Fibroblast of upper back skin (primary cell): ENCODE data around the gene KAZALD1.

Source experiments
- DNase-seq: peaks from one replicate; pipeline ENCODE4 v3.0.0-alpha.2; 2013

The KAZALD1 gene

DNA sequence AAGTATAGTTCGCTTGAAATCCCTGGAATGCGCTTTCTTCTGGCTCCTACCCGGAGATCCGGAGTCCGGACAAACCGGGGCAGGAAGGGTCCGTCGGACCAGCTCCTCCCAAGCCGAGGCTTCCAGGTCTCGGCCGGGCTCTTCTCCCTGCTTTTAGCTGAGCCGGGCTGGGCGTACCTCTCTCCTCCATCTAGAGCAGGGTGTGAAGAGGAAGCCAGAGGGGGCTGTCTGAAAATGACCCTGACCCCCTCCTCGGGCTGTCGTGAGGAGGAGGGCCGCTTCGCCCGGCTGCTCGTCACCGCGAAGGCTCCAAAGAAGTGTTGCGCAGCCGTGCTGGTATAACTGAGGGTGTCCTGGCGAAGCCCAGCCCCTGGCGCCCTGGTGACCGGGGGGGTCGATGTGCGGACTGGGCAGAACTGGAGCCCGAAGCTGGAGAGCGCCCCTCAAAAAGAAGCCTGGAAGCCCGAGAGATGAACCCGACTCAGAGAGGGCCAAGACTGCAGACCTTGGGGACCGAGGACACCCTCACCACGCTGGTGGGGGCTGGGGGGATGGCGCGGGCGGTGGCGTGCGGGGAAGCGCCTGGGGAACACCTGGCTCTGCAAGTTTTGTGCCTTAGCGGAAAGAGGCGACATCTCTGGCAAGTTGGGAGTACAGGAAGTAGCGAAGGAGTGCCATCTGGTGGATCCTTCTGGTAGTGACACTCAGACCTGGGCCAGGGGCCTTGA, 5.7 kb downstream of the KAZALD1 start:
- DNase-seq = peak; percentile 75

DNA sequence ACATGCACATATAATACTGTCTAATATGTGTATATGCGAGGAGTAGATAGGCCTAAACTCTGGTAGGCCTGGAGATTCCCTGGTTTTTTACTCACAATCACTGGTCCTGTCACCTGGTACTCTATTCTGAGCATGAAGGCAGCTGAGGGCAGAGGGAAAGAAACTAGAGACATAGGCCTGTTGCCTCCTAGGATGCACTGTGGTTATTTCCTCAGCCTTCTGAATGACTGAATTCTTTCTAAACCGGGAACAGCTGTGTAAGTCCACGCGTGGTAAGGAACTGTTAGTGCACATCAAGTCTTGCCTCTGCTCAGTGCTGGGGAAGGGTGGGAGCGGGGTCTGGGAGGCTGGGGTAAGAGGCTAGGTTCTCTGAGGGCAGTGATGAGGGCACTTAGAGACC, 7.7 kb downstream of the KAZALD1 start:
- DNase-seq = no peak

DNA sequence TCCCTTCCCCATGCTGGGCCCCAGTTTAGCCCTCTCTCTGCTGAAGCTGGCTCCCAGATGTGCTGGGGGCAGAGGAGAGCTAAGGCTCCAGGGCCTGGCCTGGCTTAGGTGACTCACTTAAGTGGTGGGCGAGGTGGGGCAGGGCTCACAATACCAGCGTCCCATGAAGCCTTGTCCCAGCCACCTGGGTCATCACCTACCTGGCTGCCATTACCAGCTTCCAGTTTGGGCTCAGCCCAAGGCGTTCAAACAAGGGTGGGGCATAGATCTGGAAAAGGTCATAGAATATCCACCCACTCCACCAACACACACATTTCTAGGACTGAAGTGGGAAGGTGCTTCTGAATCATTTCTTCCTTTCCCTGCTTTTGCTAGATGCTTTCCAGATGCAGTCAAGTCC, 8.3 kb downstream of the KAZALD1 start:
- DNase-seq = no peak

DNA sequence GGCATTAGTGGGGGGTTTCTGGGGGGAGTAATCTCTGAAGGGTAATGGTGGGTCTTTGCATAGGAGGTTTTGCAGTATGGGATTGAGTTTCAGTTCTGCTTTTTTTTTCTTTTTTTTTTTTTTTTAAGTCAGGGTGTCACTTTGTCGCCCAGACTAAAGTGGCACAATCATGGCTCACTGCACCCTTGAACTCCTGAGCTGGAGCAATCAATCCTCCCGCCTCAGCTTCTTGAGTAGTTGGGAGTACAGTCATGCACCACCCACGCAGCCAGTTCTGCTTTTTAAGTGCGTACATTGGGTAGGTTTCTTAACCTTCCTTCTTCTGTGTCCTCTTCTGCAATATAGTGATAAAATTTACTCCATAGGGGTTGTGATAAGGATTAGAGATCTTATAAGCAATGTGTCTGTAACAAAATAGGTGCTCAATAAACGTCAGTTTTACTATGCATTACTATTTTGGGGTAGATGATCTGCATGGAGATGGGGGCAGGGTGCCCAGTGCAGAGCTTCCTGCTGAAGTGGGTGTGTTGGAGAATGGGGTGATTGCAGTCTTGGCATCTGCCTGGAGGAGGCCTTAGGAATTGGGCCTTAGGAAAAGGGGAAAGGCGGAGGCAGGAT, 9.6 kb downstream of the KAZALD1 start:
- DNase-seq = no peak

DNA sequence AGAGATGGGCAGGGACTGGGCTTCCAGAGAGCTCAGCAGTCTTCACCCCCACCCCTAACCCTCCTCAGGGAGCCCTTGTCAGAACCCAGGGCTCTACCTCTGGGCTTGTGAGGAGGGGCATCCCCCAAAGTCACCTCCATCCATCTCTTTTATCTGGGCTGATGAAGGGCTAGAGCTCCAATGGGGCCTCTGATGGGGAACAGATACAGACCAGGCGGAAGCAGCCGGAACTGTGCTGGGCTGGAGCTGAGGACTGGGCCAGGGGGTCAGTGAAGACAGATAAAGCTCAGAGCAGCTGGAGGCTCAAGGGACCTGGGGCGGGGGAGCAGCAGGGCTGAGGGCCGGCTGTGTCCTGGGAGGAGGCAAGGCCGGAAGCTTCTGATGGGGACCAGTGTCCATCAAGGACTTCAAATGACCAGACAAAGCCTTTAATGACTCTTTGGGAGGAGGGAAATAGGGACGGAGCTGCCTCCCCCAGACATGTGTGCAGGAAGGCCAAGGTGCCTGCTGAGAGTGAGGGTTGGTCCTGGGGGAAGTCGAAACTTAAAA, 10.2 kb downstream of the KAZALD1 start:
- DNase-seq = no peak

DNA sequence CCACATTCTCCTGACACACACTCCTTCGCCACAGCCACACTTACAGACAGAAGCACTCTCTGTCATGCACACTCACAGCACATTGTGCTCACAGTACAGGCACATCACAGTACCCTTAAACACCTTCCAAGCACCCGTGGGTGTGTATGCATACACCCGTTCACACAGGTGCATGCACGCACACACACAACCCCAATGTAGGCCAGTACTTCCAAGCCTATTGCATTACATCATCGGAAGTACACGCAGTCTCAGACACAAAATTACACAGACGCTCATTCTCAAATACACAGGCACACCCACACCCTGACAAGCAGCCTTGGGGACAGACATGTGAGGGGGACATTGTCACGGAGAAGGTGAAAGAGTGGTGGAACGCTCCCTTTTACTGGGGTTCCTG, 11.1 kb downstream of the KAZALD1 start:
- DNase-seq = no peak

DNA sequence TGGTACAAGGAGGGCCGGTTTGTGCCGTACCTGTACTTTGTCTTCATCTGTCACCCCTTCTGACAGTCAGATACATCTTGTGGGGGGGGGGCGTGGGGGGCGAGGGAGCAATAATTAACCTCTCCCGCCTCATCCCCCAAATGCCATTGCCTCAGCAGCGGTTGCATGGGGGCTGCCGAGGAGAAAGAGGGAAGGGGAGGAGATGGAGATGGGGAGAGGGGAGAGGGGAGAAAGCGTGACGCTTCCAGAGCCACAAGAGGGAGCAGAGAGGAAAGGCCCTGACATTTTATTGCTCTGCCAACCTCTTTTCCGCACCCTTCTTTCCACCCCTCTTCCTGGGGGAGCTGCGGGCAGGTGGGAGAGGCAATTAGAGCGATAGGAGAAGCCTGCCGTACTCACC, 11.8 kb downstream of the KAZALD1 start:
- DNase-seq = no peak

DNA sequence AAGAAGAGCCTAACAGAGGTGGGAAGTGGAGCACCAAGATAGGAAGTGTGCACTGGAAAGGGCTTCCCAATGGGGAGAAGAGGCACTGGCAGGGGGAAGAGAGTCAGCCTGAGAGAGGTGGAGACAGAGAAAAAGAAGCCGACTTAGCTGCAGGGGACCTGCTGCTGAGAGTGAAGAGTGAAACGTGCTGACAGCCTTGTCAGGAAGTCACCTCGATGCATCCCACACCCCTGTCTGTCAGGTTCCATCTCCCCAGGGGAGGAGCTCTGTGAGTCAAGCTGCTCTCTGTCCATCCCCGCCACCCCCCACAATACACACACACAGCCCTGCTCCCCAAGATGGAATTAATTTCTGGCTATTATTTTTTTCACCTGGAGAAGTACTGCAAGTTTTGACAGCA, 14.0 kb downstream of the KAZALD1 start:
- no peak for DNase-seq

DNA sequence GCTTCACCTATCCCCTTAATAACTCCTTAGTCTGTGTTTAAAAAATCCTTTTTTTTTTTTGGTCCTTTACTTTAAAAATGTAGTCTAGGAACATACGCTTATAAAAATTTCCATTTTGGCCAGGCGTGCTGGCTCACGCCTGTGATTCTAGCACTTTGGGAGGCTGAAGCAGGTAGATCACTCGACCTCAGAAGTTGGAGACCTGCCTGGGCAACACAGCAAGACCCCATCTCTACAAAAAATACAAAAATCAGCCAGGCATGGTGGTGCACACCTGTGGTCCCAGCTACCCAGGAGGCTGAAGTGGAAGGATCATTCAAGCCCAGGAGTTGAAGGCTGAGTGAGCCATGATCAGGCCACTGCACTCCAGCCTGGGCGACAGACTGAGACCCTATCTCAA, 14.8 kb downstream of the KAZALD1 start:
- DNase-seq = no peak

DNA sequence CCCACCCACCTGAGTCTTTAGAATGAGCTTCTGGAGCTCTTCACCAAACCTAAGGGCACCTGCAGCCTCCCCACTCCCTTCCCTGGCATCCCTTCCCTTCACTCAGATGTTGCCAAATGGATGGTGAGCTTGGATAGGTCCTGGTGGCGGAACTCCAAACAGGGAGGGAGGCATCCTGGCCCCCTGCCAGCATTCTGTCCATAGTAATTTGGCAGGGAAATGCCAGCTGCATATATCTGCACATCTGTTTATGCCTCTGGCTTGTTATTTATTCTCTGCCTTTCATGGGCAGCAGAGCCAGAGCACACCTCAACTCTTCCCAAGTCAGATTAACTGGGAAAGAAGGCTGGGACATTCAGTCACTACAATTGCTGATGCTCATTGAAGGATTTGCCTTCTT, 18.1 kb downstream of the KAZALD1 start:
- no peak for DNase-seq

DNA sequence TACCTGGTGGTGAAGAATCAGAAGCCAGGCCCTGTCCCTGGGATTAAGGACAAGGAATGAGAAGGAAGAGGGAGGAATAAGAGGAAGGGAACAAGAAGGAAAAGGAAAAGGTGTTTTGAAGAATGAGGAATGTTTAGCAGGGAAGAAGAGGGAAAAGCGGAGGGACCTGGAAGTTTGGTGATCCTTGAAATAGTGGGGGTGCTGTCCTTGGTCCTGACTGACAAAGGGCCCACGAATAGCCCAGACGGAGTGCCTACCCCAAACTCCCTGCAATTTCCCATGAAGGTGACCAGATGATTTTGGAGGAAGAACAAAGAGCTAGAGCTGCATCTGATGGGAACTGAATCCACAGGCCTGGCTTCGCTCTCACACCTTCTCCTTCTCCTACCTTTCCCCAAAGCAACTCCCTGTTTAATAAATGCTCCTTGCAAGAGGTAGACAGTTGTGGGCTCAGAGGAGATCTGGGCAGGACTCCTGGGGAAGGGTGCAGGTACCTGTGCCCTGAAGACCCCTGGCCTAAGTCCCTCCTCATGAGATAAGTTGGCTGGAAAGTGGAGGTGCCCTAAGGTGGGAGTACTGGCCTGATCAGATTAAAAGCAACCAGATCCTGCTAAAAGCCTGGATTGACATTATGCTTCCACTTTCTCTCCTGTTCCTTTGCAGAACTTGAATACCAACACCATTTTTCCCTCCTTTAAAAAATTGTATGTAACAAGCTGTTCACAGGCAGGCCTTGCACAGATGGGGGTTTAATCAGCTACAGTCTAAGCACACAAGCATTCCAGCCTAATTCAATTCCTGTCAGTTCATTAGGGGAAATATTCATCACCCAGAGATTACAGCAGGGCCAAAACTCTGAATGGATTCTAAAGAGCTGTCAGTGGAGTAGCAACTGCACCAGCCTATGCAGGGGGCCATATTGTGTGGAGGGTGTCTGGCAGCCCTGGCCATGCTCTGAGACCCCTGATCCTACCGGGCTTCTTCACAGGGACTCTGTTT, 19.4 kb downstream of the KAZALD1 start:
- DNase-seq = no peak

DNA sequence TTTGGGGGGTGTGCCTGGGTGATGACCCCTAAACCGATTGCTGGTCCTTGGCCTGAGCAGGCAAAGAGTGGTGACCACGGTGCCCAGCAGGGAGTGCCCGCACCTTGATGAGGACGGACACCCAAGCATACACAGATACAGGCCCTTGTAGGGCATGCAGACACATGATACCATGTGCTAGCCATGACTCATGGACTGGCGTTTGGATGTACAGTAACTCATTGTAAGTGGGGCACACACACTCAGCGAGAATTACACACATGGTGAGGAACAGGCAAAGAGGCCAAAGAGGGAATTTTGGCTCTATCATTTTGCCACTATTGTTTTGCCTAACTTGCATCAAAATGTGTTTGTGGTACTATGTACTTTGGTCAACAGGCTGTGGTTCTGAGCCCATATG, 24.1 kb downstream of the KAZALD1 start:
- no peak for DNase-seq

DNA sequence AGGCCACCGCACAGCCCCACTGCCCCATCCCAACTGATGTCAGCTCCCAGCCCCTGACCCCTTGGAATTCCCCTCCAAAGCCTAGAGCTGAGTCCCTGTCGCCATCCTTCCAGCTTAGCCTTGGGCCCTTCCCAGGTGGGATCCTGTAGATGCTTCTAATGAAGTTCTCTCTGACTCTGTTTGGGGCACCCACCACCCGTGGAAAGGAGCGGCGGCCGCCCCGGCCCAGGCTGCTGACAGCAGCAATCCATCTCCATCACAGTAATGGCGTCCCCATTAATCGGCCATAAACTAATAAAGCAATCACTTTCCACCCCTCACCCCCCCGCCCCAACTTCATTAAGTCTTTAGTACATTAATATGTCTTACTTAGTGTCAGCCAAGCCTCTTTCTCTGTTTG, 25.6 kb downstream of the KAZALD1 start:
- no peak for DNase-seq

DNA sequence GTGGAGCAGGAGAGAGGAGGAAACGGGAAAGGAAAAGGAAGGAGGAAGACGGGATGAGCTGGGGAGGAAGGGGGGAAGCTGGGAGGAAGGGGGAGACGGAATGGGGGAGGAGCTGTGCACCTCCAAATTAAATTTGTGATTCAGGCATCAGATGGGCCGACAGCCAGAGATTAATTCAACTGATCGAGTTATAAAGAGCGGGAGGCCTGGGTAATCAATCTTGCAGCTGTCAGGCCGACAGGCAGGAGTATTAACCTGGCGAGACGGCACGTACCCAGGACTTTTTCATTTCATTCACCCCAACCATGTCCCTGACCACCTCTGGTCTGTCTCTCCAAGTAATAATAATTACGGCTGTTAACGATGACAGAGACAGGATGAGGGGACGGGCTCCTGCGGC, 26.2 kb downstream of the KAZALD1 start:
- DNase-seq = no peak

DNA sequence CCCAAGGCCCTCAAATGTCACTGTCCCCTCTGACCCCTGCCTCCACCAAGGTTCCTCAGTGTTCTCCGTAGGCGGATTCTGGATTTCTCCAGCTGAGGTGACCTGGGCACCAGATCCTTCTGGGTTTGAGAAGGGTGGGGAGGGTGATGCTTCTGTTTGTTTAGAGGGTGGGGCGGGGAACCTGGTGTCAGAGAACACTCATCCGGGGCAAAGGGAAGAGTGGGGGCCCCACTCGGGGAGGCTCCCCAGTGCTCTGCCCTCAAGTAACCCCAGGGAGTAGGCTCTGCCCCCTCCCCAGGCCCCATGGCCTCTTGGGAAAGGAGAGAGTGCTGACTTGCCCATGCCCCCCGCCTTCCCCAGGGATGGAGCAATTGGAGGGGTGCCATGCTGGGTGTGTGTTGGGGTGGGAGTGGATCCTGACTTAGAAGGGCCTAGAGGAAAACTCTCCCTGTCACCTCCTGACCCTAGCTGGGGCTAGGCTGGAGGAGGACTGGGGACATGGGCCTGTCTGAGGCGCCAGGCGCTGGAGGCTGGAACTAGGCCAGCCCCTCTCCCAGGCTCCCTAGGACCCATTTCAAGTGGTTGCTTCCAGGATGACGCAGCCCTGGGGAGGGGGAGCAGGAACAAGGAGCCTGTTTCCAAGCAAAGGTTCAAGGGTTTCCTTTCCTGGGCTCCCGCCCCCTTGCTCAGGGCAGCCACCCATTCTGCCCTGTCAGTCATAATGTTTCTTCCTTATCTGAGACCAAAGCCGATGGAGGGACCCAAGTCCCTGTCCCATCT, 27.9 kb downstream of the KAZALD1 start:
- DNase-seq = no peak

DNA sequence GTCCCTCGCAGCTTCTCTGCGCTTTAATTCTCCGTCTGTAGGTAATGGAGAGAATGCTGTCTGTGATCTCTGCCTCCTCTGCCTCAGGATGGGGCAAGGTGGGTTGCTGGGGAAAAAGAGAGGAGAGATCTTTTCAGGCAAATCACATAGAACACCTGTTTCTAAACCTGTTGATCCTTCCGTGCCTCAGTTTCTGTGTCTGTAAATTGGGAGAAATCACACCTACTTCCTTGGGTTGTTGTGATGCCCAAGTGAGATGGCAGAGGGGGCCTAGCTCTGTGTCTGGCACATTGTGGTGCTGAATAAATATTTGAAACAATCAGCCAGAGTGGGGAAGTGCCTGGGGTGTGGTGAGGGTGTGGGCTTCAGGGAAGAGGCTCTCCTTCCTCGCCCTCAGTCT, 28.8 kb downstream of the KAZALD1 start:
- DNase-seq = no peak

DNA sequence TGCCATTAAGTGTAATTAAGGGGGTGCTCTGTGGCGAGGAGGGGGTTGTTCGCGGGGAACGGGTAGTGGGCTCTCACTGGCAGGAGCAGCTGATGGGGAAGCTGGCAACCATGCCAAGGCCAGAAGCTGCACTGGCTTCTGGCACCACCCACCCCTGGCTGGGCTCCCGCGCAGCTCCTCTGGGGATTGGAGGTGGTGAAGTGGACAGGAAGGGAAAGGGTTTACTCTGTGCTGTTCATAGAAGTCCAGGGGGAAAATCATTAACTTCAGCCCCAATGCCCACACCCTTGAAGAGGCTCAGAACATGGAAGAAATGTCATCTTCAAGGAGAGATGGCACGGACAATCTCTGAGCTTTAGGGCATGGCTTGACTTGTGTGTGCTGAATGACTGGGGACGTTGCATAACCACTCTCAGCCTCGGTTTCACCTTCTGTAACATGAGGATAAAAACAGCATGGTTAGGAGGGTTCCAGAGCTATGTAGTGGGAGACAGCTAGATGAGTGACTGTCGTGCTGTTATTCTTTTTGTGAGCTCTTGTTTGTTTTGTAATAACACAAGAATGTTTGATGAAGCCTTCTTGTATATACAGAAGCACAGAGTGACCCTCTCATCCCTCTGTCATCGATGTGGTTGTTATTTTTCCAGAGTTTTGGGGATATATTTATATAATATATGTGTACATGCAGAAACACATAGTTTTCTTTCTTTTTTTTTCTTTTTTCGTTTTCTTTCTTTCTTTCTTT, 29.9 kb downstream of the KAZALD1 start:
- no peak for DNase-seq

DNA sequence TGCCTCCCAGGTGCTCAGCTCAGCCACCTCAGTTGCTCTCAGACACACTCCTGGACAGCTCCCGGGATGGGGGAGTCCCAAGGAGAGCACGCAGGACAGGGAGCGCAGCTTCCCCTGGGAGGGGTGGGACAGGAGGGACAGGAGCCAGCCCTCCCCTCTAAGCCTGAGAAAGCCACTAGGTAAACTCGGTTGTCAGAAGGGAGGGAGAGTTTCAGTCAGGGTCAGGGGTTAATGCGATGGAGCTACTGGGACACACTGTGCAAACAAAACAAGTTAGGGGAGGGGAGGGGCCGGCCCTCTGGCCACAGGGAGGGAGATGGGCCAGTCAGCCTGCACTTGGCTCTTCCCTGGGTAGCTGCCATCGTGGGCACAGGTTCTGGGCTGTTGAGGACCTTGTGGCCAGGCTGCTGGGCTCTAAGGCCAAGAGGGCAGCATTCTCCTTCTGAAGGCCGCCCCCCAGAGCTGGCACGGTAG, 31.1 kb downstream of the KAZALD1 start:
- no peak for DNase-seq

DNA sequence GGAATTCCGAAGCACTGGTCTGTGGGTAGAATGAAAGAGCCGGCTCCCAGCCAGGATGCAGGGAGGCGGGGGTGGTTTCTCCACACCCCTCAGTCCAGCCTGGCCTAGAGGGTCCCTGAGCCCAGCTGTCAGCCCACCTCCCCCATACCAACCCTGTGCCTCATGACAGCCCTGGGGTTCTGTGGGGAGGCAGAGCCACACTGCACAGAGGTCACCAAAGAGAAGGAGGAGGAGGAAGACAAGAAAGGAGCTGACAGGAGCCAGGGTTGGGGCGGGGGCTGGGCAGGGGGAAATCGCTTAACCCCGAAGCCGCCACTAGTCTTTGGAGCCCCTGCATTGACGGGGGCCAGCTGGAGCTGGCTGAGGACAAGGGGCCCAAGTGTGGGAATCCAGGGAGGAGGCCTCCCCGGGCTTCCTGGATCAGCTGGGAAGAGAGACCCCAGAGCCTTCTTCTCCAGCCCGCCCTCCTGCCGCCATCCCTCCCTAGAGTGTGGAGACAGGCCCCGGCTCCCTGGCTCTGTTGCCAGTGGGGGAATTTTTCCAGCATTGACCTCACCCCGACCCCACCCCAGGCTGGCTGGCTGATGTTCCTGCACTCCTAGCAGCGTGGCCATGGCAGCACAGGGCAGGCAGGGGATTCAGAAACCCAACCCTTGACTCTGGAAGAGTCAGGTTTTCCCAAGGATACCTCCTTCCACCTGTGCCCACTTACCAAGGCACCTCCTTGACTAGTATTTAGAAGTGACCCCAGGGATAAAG, 32.5 kb downstream of the KAZALD1 start:
- no peak for DNase-seq

DNA sequence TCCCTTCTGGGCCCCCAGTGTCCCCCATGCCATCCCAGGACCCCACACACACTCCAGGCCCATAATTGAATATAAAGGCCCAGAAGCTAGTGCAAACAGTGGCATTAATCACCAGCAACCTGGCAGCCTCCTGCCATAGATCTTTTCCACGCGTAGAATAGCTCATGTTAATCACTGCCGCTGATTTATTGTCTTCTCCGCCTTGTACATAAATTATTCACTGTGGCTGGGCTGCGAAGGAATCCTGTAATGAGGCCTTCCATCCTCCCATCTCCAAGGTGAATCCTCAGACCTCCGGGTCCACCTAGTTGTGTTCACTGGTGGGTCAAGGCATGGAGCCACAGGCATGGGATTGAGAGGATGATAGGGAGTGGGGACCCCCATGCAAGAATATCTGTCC, 33.2 kb downstream of the KAZALD1 start:
- no peak for DNase-seq
